HG03520 (cell line): Measurements from ENCODE around the gene EXOC3L2.

Experiments used
- ATAC-seq: cut with Tn5 transposase; IDR thresholded peaks from one replicate; pipeline ENCODE4 v1.9.1; 2021; ENCODE audit warnings: mild to moderate bottlenecking, moderate library complexity; ENCODE audit not compliant: unreplicated experiment

EXOC3L2 gene

DNA sequence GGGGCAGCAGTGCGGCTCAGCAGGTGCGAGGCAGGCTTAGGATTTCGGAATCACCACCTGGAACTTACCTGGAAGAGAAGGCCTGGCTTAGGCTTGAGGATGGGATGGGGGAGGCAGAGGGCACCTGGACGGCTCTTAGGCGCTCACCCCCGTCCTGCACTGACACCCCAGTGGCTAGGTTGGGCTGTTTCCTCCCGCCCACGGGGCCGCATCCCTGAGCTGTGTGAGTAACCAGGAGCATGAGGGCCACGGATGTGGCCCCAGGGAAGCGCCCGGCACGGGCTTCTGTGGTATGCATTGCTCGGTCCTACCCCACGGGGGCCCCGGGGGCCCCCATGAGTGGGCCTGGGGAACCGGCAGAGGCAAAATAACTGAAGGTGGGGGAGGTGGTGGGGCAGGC lies 82.1 kb downstream of the EXOC3L2 start:
- no peak for ATAC-seq

DNA sequence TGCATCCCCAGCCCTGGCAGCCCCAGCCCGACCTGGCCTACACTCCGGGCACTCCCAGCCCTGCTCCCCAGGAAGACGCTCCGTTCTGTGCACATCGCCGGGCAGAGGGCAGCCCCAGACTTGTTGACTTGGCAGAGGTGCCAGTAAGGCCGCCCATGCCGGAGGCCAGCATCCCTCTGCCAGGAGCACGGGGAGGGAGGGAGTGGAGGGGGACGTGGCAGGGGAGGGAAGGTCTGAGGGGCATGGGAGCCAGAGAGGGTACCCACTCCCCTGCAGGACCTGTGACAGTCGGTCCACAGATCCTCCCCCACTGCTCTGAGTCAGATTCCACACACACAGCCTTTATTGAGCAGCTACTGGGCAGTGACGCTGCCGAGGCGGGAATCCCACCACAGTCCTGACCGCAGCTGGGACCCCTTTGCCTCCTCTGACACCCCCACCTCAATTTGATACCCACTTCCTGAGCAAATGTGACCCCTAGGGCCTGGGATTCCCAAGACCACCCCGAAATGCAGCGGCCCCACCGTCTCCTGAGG lies 82.5 kb downstream of the EXOC3L2 start:
- ATAC-seq: no peak
